Hindlimb muscle (tissue), 1 donor: ENCODE results near the gene AADACL4. TPM values are rescaled to one million over a fixed set of nuclear protein-coding genes. Genes with fewer than 3 reads are reported as not detected.
"Not testable (repeated sequence)": the region's sequence is repeated elsewhere in the genome, so short reads cannot be mapped to it uniquely, and the experiment has no call there.

Experiments
- DNase-seq: peaks from one replicate; pipeline ENCODE4 v3.0.0-alpha.2; 2013
- polyA plus RNA-seq: library from polyadenylated mRNA; unstranded; fragments of 120-200 nt; gene quantifications from one replicate; pipeline ENCODE4 v1.2.1, GENCODE V29; 2013; ENCODE audit not compliant: insufficient read length

Gene AADACL4
- polyA plus RNA-seq, 1 donor = 0.13 TPM

- no peak for DNase-seq
Measured at GRCh38 chr1:12712076-12712475, 68.2 kb downstream of the AADACL4 start.

- DNase-seq = no peak
Measured at GRCh38 chr1:12712929-12713328, 69.0 kb downstream of the AADACL4 start.

- DNase-seq = not testable (repeated sequence)
Measured at GRCh38 chr1:12713651-12714050, 69.8 kb downstream of the AADACL4 start.

GRCh38 chr1:12714710-12715475 is 71.0 kb downstream of the AADACL4 start:
- no peak for DNase-seq

- no peak for DNase-seq
Measured at GRCh38 chr1:12715896-12716437, 72.1 kb downstream of the AADACL4 start, which contains the start of gene AADACL3. Gene AADACL3 (plus strand): TSS chr1:12716110. CDS start chr1:12716177, 67 bp downstream.

Other genes starting within 250 kb of the AADACL4 start
- 14.1 TPM for gene DHRS3, start 25.9 kb upstream of the AADACL4 start, polyA plus RNA-seq
- not detected for gene AADACL3, start 72.0 kb downstream of the AADACL4 start, polyA plus RNA-seq
- 0.09 TPM for gene CFAP107, start 102.1 kb downstream of the AADACL4 start, polyA plus RNA-seq
- gene PRAMEF12, start 129.7 kb downstream of the AADACL4 start, polyA plus RNA-seq = not detected
- gene PRAMEF1, start 147.3 kb downstream of the AADACL4 start, polyA plus RNA-seq = not detected
- not detected for gene PRAMEF11, start 187.3 kb downstream of the AADACL4 start, polyA plus RNA-seq
- gene HNRNPCL1, start 204.6 kb downstream of the AADACL4 start, polyA plus RNA-seq = not detected
- gene PRAMEF2, start 213.0 kb downstream of the AADACL4 start, polyA plus RNA-seq = not detected
- not detected for gene PRAMEF4, start 242.1 kb downstream of the AADACL4 start, polyA plus RNA-seq